OCI-LY1 (cell line): ENCODE measurements around the gene VPREB1.
"Not testable (repeated sequence)": the region's sequence is repeated elsewhere in the genome, so short reads cannot be mapped to it uniquely, and the experiment has no call there.

Experiments
- H2AFZ ChIP-seq: fragments of 200-600 bp; sonication (generic), shearing (Covaris generic); 2 replicates; pipeline ENCODE4 v1.6.0; 2014; ENCODE audit warnings: antibody characterized with exemption, mild to moderate bottlenecking, low read length
- H3F3A ChIP-seq: fragments of 200-600 bp; sonication (generic), shearing (Covaris generic); 2 replicates; pipeline ENCODE4 v1.6.0; 2014; ENCODE audit warnings: mild to moderate bottlenecking, antibody characterized with exemption, low read length, moderate library complexity; ENCODE audit not compliant: insufficient read depth
- H3K27ac ChIP-seq: fragments of 200-600 bp; sonication (generic); 2 replicates; pipeline ENCODE4 v1.5.1; 2014; ENCODE audit warnings: low read length, mixed run types, mild to moderate bottlenecking, low read depth; ENCODE audit not compliant: poor library complexity, severe bottlenecking
- H3K27me3 ChIP-seq: fragments of 200-600 bp; sonication (generic); 2 replicates; pipeline ENCODE4 v1.6.0; 2014; ENCODE audit warnings: antibody characterized with exemption, mild to moderate bottlenecking, low read length, moderate library complexity; ENCODE audit not compliant: insufficient read depth
- H3K36me3 ChIP-seq: fragments of 200-600 bp; sonication (generic); 2 replicates; pipeline ENCODE4 v1.6.1; 2014; ENCODE audit warnings: mild to moderate bottlenecking, antibody characterized with exemption, low read length, moderate library complexity, mixed read lengths; ENCODE audit not compliant: insufficient read depth
- H3K4me1 ChIP-seq: fragments of 200-600 bp; sonication (generic); 2 replicates; pipeline ENCODE4 v1.5.1; 2014; ENCODE audit warnings: mild to moderate bottlenecking, low read length, moderate library complexity; ENCODE audit not compliant: insufficient read depth, severe bottlenecking
- H3K4me2 ChIP-seq: fragments of 200-600 bp; sonication (generic), shearing (Covaris generic); 2 replicates; pipeline ENCODE4 v1.6.1; 2014; ENCODE audit warnings: low read length
- H3K4me3 ChIP-seq: fragments of 200-600 bp; sonication (generic); 2 replicates; pipeline ENCODE4 v1.5.1; 2014; ENCODE audit warnings: low read length, low read depth, mild to moderate bottlenecking, mixed read lengths; ENCODE audit not compliant: poor library complexity, severe bottlenecking
- H3K79me2 ChIP-seq: fragments of 200-600 bp; shearing (Covaris generic); 2 replicates; pipeline ENCODE4 v1.6.1; 2016; ENCODE audit warnings: mixed run types, low read length, mixed read lengths; ENCODE audit not compliant: insufficient read depth
- H3K9ac ChIP-seq: fragments of 200-600 bp; sonication (generic), shearing (Covaris generic); 2 replicates; pipeline ENCODE4 v1.6.1; 2014; ENCODE audit warnings: mild to moderate bottlenecking, low read length, mixed read lengths
- H3K9me2 ChIP-seq: fragments of 200-600 bp; sonication (generic), shearing (Covaris generic); 2 replicates; pipeline ENCODE4 v1.6.1; 2014; ENCODE audit warnings: low read depth, mild to moderate bottlenecking, low read length, mixed read lengths
- H3K9me3 ChIP-seq: fragments of 200-600 bp; shearing (Covaris generic); 2 replicates; pipeline ENCODE4 v1.6.1; 2014; ENCODE audit warnings: low read length, mixed read lengths
- H4K20me1 ChIP-seq: fragments of 200-600 bp; sonication (generic), shearing (Covaris generic); 2 replicates; pipeline ENCODE4 v1.6.0; 2016; ENCODE audit warnings: mild to moderate bottlenecking, low read length; ENCODE audit not compliant: insufficient read depth

VPREB1 gene

DNA sequence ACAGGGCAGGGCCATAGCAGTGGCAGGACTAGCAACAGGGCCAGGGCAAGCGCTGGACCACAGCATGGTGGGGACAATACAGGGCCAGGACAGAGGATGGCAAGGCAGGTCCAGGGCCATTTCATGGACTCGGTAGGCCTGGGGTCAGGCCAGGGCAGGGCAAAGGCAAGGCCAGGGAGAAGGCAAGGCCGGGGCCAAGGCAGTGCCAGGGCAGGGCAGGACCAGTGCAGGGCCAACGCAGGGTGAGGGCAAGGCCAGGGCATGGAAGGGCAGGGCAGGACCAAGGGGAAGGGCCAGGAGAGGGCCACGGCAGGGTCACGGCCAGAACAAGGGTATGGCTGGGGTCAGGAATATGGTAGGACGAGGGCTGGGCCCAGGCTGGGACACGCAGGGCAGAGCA, 45.1 kb downstream of the VPREB1 start:
- not testable (repeated sequence) for H3K27ac ChIP-seq, H3K9me2 ChIP-seq, H3K27me3 ChIP-seq, H3K4me3 ChIP-seq, H2AFZ ChIP-seq, H3K9ac ChIP-seq, H3K4me2 ChIP-seq, H4K20me1 ChIP-seq, H3K9me3 ChIP-seq, H3K79me2 ChIP-seq, H3F3A ChIP-seq, H3K4me1 ChIP-seq, H3K36me3 ChIP-seq

DNA sequence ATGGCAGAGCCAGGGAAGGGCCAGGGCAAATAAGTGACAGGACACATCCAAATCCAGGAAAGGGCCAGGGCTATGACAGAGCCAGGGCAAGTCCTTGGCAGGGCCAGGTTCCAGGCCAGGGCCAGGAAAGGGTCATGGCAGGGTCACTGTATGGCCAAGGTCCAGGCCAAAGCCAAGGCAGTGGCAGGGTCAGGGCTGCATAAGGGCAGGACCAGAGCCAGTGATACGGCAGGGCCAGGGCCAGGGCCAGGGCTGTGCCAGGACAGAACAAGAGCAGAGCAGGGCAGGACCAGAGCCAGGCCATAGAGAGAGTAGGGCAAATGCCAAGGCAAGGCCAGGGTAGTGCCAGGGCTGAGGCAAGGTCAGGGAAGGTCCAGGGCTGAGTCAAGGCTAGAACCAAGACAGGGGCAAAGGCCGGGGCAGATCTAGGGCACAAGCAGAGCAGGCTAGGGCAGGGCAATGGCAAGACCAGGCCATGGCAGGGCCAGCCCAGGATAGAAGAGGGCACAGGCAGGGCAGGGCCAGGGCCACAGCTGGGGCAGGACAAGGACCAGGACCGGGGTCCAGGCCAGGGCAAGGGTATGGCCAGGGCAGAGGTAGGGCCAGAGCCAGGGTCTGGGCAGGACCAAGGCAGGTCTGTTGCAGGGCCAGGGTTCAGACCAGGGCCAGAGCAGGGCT, 46.7 kb downstream of the VPREB1 start:
- not testable (repeated sequence) for H3K79me2 ChIP-seq, H3K4me2 ChIP-seq, H3K4me3 ChIP-seq, H3K27ac ChIP-seq, H3F3A ChIP-seq, H3K9ac ChIP-seq, H3K9me2 ChIP-seq, H3K9me3 ChIP-seq, H4K20me1 ChIP-seq, H3K27me3 ChIP-seq, H2AFZ ChIP-seq, H3K36me3 ChIP-seq, H3K4me1 ChIP-seq

DNA sequence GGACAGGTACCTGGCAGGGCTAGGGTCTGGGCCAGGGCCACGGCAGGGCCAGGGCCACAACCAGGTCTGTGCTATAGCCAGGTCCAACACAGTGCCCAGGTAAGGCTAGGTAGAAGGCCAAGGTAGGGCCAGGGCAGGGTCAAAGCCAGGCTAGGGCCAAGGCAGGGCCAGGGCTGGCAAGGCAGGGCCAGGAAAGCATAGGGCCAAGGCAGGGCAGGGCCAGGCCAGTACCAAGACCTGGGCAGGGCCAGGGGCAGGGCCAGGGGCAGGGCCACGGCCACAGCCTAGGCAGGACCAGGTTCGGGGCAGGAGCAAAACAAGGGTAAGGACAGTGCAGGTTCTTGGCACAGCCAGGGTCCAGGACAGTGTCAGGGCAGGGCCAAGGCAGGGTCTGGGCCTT, 48.1 kb downstream of the VPREB1 start:
- not testable (repeated sequence) for H3K9me2 ChIP-seq, H3K27ac ChIP-seq, H3K4me1 ChIP-seq, H3K27me3 ChIP-seq, H3K9ac ChIP-seq, H3K36me3 ChIP-seq, H3K4me3 ChIP-seq, H3K9me3 ChIP-seq, H2AFZ ChIP-seq, H4K20me1 ChIP-seq, H3K79me2 ChIP-seq, H3K4me2 ChIP-seq, H3F3A ChIP-seq

DNA sequence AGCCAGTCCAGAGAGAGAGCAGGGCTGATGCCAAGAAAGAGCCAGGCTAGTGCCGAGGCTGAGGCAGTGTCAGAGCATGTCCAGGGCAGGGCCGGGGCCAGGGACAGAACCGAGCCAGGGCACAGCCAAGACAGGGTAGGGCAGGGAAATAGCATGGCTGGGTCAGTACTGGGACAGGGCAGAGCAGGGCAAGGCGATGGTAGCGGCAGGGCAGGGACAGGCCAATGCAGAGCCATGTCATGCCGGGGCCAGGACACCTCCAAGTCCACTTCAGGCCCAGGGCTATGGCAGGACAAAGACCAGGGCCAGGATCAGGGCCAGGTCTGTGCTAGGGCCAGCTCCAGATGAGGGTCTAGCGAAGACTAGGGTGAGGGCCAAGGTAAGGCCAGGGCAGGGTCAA, 48.9 kb downstream of the VPREB1 start:
- not testable (repeated sequence) for H3K4me2 ChIP-seq, H3K79me2 ChIP-seq, H3K4me3 ChIP-seq, H3F3A ChIP-seq, H3K4me1 ChIP-seq, H3K9me2 ChIP-seq, H2AFZ ChIP-seq, H3K27ac ChIP-seq, H3K9me3 ChIP-seq, H3K9ac ChIP-seq, H3K36me3 ChIP-seq, H4K20me1 ChIP-seq, H3K27me3 ChIP-seq

DNA sequence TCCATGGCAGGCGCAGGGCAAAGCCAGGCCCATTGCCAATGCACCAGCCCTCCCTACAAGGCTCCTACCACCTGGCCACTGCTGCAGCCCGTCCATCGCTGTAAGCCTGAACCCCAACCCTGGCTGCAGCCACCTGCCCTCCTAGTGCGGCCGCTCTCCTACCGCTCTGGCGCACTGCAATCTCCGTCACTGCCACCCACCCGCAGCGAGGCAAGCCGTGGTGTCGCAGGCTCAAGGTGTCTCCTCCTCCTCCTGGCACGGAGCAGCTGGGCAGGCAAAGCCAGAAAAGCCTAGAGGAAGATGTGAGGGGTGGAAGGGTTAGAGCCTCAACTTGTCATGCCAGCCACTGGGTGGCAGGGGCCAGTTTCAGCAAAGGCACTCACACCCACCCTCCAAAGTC, 50.1 kb downstream of the VPREB1 start:
- not testable (repeated sequence) for H3K4me2 ChIP-seq, H3K27me3 ChIP-seq, H3K9ac ChIP-seq, H4K20me1 ChIP-seq, H2AFZ ChIP-seq, H3F3A ChIP-seq, H3K9me3 ChIP-seq, H3K9me2 ChIP-seq, H3K79me2 ChIP-seq, H3K27ac ChIP-seq, H3K4me1 ChIP-seq, H3K36me3 ChIP-seq, H3K4me3 ChIP-seq
